IMR-90 (cell line): ENCODE data around the gene CPNE4. TPM values are rescaled to one million over a fixed set of nuclear protein-coding genes. Genes with fewer than 3 reads are reported as not detected.
A peak's percentile ranks its signal among the peaks of the same experiment; 100 is the strongest.

Experiments used
- ATAC-seq: fragments of 200-7000 bp; cut with Tn5 transposase; 2 replicates; pipeline ENCODE4 v1.9.1; 2020; ENCODE audit warnings: low read depth, mild to moderate bottlenecking, moderate library complexity
- BruUV-seq: library from RNA; stranded (reverse); fragments of 400-500 nt; replicated peaks from 2 replicates; lab custom pipeline; 2021; lab: Mats Ljungman, UMichigan
- CTCF ChIA-PET: fragments of 300-600 bp; formaldehyde crosslinking; extraction: SDS; loops from one replicate; lab custom pipeline; 2021; ENCODE audit warnings: antibody characterized with exemption; lab: Yijun Ruan, JAX
- POLR2A ChIA-PET: fragments of 300-600 bp; sonication (Branson Sonifier 250); formaldehyde crosslinking; loops from one replicate; lab custom pipeline; 2022; ENCODE audit warnings: antibody characterized with exemption; ENCODE audit not compliant: unreplicated experiment; lab: Charles Lee
- DNase-seq: peaks from one replicate; pipeline ENCODE4 v3.0.0; 2013
- H2AFZ ChIP-seq: replicated peaks from 2 replicates; pipeline ENCODE3; 2013; ENCODE audit warnings: low read length, mild to moderate bottlenecking; ENCODE audit not compliant: poor library complexity
- H2AK5ac ChIP-seq: 2 replicates; pipeline ENCODE4 v1.6.1; 2013; ENCODE audit warnings: low read depth, low read length, inconsistent platforms
- H2AK9ac ChIP-seq: replicated peaks from 2 replicates; pipeline ENCODE3; 2013; ENCODE audit warnings: mild to moderate bottlenecking, low read depth, low read length, moderate library complexity; ENCODE audit not compliant: poor library complexity
- H2BK120ac ChIP-seq: 2 replicates; pipeline ENCODE4 v1.6.1; 2013; ENCODE audit warnings: low read depth, low read length, inconsistent platforms
- H2BK15ac ChIP-seq: 3 replicates; pipeline ENCODE4 v1.6.1; 2013; ENCODE audit warnings: low read depth, low read length, inconsistent platforms
- H2BK20ac ChIP-seq: 2 replicates; pipeline ENCODE4 v1.6.1; 2013; ENCODE audit warnings: low read depth, mild to moderate bottlenecking, inconsistent platforms, low read length, moderate library complexity
- H2BK5ac ChIP-seq: 2 replicates; pipeline ENCODE4 v1.6.1; 2013; ENCODE audit warnings: mild to moderate bottlenecking, low read depth, low read length, inconsistent platforms; ENCODE audit not compliant: poor library complexity, severe bottlenecking
- H3K14ac ChIP-seq: replicated peaks from 2 replicates; pipeline ENCODE4 v1.6.1; 2013; ENCODE audit warnings: low read depth, low read length, inconsistent platforms
- H3K18ac ChIP-seq: 2 replicates; pipeline ENCODE4 v1.6.1; 2013; ENCODE audit warnings: low read depth, low read length, control low read depth
- H3K23ac ChIP-seq: 2 replicates; pipeline ENCODE4 v1.6.1; 2013; ENCODE audit warnings: low read depth, low read length, inconsistent platforms
- H3K27ac ChIP-seq: 2 replicates; pipeline ENCODE4 v1.5.1; 2013; ENCODE audit warnings: mild to moderate bottlenecking, control low read depth, low read length; ENCODE audit not compliant: insufficient read depth
- H3K27me3 ChIP-seq: 2 replicates; pipeline ENCODE4 v1.6.1; 2013; ENCODE audit warnings: low read length; ENCODE audit not compliant: control insufficient read depth, insufficient read depth
- H3K36me3 ChIP-seq: 2 replicates; pipeline ENCODE4 v1.6.1; 2013; ENCODE audit warnings: low read length, mixed read lengths; ENCODE audit not compliant: control insufficient read depth, insufficient read depth
- H3K4ac ChIP-seq: 2 replicates; pipeline ENCODE4 v1.6.1; 2013; ENCODE audit warnings: low read depth, low read length, inconsistent platforms
- H3K4me1 ChIP-seq: 2 replicates; pipeline ENCODE4 v1.6.1; 2013; ENCODE audit warnings: low read length, mixed read lengths; ENCODE audit not compliant: control insufficient read depth, insufficient read depth
- H3K4me2 ChIP-seq: 2 replicates; pipeline ENCODE4 v1.6.1; 2013; ENCODE audit warnings: low read depth, mild to moderate bottlenecking, control low read depth, low read length, moderate library complexity
- H3K4me3 ChIP-seq: 2 replicates; pipeline ENCODE4 v1.5.1; 2013; ENCODE audit warnings: low read depth, mild to moderate bottlenecking, control low read depth, low read length, moderate library complexity; ENCODE audit not compliant: insufficient read depth
- H3K56ac ChIP-seq: 2 replicates; pipeline ENCODE4 v1.6.1; 2013; ENCODE audit warnings: low read length, inconsistent platforms; ENCODE audit not compliant: insufficient read depth; ENCODE audit errors: extremely low read depth
- H3K79me1 ChIP-seq, 2 experiments: 2 replicates each; pipeline ENCODE4 v1.6.1; 2013; ENCODE audit warnings: low read length in 2 of 2, inconsistent platforms in 1 of 2, low read depth in 1 of 2
- H3K9ac ChIP-seq: 2 replicates; pipeline ENCODE4 v1.6.1; 2013; ENCODE audit warnings: low read depth, low read length, control low read depth
- H3K9me1 ChIP-seq: 2 replicates; pipeline ENCODE4 v1.6.1; 2013; ENCODE audit warnings: low read length, inconsistent platforms; ENCODE audit not compliant: insufficient read depth
- H3K9me3 ChIP-seq: 2 replicates; pipeline ENCODE4 v1.6.1; 2013; ENCODE audit warnings: low read length; ENCODE audit not compliant: control insufficient read depth, insufficient read depth
- H4K20me1 ChIP-seq: 2 replicates; pipeline ENCODE4 v1.6.1; 2013; ENCODE audit warnings: low read length, inconsistent platforms; ENCODE audit not compliant: insufficient read depth
- H4K5ac ChIP-seq: 2 replicates; pipeline ENCODE4 v1.6.1; 2013; ENCODE audit warnings: mild to moderate bottlenecking, low read depth, low read length, control low read depth
- H4K8ac ChIP-seq, 2 experiments: 2 replicates each; pipeline ENCODE4 v1.6.1; 2013; ENCODE audit warnings: low read depth in 2 of 2, low read length in 2 of 2, control low read depth in 1 of 2, inconsistent platforms in 1 of 2
- H4K91ac ChIP-seq: 2 replicates; pipeline ENCODE4 v1.6.1; 2013; ENCODE audit warnings: low read depth, low read length, inconsistent platforms; ENCODE audit not compliant: insufficient read depth
- FOS ChIP-seq: fragments of 150-350 bp; IDR thresholded peaks from 2 replicates; pipeline ENCODE4 v1.6.1; 2016; ENCODE audit warnings: low read depth, low read length
- MAZ ChIP-seq: IDR thresholded peaks from 2 replicates; pipeline ENCODE4 v1.6.1; 2012; ENCODE audit warnings: low read depth, mild to moderate bottlenecking, low read length, improper control_type of control experiment, moderate library complexity, borderline replicate concordance
- RAD21 ChIP-seq: IDR thresholded peaks from 2 replicates; pipeline ENCODE4 v1.6.1; 2012; ENCODE audit warnings: low read length, improper control_type of control experiment
- SMC3 ChIP-seq: fragments of 150-350 bp; IDR thresholded peaks from 2 replicates; pipeline ENCODE4 v1.6.1; 2016; ENCODE audit warnings: low read depth, mild to moderate bottlenecking, antibody characterized with exemption, low read length, moderate library complexity
- WGBS, 2 experiments: methylation state at CpG; one replicate each; pipeline versions ENCODE4 v1.1.5 to v1.1.7; 2013; ENCODE audit warnings: missing lambda C conversion rate in 2 of 2; ENCODE audit not compliant: insufficient read length in 1 of 2; ENCODE audit errors: extremely low coverage in 2 of 2; 5-methylcytosine and 5-hydroxymethylcytosine counted together
- dilution Hi-C: fragments of 300-500 bp; cut with HindIII; formaldehyde crosslinking; loops from one replicate; pipeline ENCODE4 v1.14.3; 2018; ENCODE audit warnings: low sequenced_read_pairs; ENCODE audit not compliant: unreplicated experiment
- in situ Hi-C: fragments of 300-500 bp; cut with MboI; formaldehyde crosslinking; loops from 3 replicates; pipeline ENCODE4 v1.14.3; 2019; ENCODE audit warnings: low sequenced_read_pairs, inconsistent platforms, mixed read lengths
- intact Hi-C: fragments of 100-400 bp; cut with micrococcal nuclease; formaldehyde crosslinking; loops from 2 replicates; pipeline ENCODE4 v1.10.0; 2022
- polyA plus RNA-seq, 3 experiments: library from polyadenylated mRNA; depleted of rRNA; stranded (reverse); fragments of >200 nt; gene quantifications; 2 replicates each; pipeline ENCODE4 v1.2.3, GENCODE V29; 2012; ENCODE audit warnings: low replicate concordance in 1 of 3
- total RNA-seq: library from RNA; depleted of rRNA; stranded (reverse); fragments of >200 nt; gene quantifications from 2 replicates; pipeline ENCODE4 v1.2.3, GENCODE V29; 2012
- TF ChIP-seq, protein P1 (sequence below): conservative IDR thresholded peaks from 2 replicates; pipeline ENCODE4 v1.5.1; 2012; ENCODE audit warnings: mild to moderate bottlenecking, low read depth, low read length, improper control_type of control experiment

Gene CPNE4
- total and polyA plus RNA-seq, 2 of the 4 experiments (the other 2 are of a cell fraction): not detected

- dilution Hi-C loops: no loop called here
- Histone ChIP-seq H3K36me3 (no peaks in the 10 kb centered on the region), H3K14ac (no peak overlapping the region), H3K23ac (no peak overlapping the region), H2AK5ac (no peak overlapping the region), H2BK20ac (no peak overlapping the region), H3K4me3 (no peak overlapping the region), H3K4ac (no peak overlapping the region), H2BK5ac (no peak overlapping the region), H3K9me1 (no peaks in the 10 kb centered on the region), H3K4me2 (no peak overlapping the region), H3K56ac (no peak overlapping the region), H3K79me1 (no peaks in the 10 kb centered on the region), H2BK120ac (no peak overlapping the region), H2AFZ (no peak overlapping the region), H4K5ac (no peak overlapping the region), H3K9me3 (no peaks in the 10 kb centered on the region), H4K20me1 (no peaks in the 10 kb centered on the region), H2BK15ac (no peak overlapping the region), H4K91ac (no peak overlapping the region), H3K9ac (no peak overlapping the region), H3K4me1 (no peaks in the 10 kb centered on the region), H2AK9ac (no peak overlapping the region), H3K18ac (no peak overlapping the region), H3K27ac (no peak overlapping the region), H4K8ac (no peak overlapping the region), H3K27me3 (peaks cover 15% of the 10 kb centered on the region)
- ChIA-PET POLR2A (no interaction called here), CTCF (interaction anchor here (0.6 to 3.6 kb wide), 14 partner anchors 8 to 398 kb away, joined by 3 to 41 read pairs (median 4); no protein-coding TSS in a partner anchor)
- intact Hi-C loops: loop anchor here (1.0 kb wide), 3 partner anchors 142 to 361 kb away; no protein-coding TSS in a partner anchor
- TF ChIP-seq, protein P1, sequence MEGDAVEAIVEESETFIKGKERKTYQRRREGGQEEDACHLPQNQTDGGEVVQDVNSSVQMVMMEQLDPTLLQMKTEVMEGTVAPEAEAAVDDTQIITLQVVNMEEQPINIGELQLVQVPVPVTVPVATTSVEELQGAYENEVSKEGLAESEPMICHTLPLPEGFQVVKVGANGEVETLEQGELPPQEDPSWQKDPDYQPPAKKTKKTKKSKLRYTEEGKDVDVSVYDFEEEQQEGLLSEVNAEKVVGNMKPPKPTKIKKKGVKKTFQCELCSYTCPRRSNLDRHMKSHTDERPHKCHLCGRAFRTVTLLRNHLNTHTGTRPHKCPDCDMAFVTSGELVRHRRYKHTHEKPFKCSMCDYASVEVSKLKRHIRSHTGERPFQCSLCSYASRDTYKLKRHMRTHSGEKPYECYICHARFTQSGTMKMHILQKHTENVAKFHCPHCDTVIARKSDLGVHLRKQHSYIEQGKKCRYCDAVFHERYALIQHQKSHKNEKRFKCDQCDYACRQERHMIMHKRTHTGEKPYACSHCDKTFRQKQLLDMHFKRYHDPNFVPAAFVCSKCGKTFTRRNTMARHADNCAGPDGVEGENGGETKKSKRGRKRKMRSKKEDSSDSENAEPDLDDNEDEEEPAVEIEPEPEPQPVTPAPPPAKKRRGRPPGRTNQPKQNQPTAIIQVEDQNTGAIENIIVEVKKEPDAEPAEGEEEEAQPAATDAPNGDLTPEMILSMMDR: peak; percentile 71
- peak; percentile 66 for TF ChIP-seq RAD21
- peak; percentile 72 for TF ChIP-seq SMC3
- no peak for TF ChIP-seq FOS
- TF ChIP-seq MAZ: no peak
- BruUV-seq: no TSS peak
- in situ Hi-C loops: loop anchor here (25.0 kb wide), 1 partner anchor 1001 kb away; the partner anchor contains the start of genes ASTE1 and NEK11
- peak; percentile 64 for ATAC-seq
- peak; percentile 23 for DNase-seq
- WGBS, 2 experiments: no CpG with 5 or more reads among the region's 1 CpG
Measured at GRCh38 chr3:132038198-132038825, 3.5 kb upstream of the CPNE4 start.
